OCI-LY1 (cell line): ENCODE results near the gene ADGRG3.

Experiments
- H2AFZ ChIP-seq: fragments of 200-600 bp; sonication (generic), shearing (Covaris generic); 2 replicates; pipeline ENCODE4 v1.6.0; 2014; ENCODE audit warnings: antibody characterized with exemption, mild to moderate bottlenecking, low read length
- H3F3A ChIP-seq: fragments of 200-600 bp; sonication (generic), shearing (Covaris generic); 2 replicates; pipeline ENCODE4 v1.6.0; 2014; ENCODE audit warnings: mild to moderate bottlenecking, antibody characterized with exemption, low read length, moderate library complexity; ENCODE audit not compliant: insufficient read depth
- H3K27ac ChIP-seq: fragments of 200-600 bp; sonication (generic); 2 replicates; pipeline ENCODE4 v1.5.1; 2014; ENCODE audit warnings: low read length, mixed run types, mild to moderate bottlenecking, low read depth; ENCODE audit not compliant: poor library complexity, severe bottlenecking
- H3K27me3 ChIP-seq: fragments of 200-600 bp; sonication (generic); 2 replicates; pipeline ENCODE4 v1.6.0; 2014; ENCODE audit warnings: antibody characterized with exemption, mild to moderate bottlenecking, low read length, moderate library complexity; ENCODE audit not compliant: insufficient read depth
- H3K36me3 ChIP-seq: fragments of 200-600 bp; sonication (generic); 2 replicates; pipeline ENCODE4 v1.6.1; 2014; ENCODE audit warnings: mild to moderate bottlenecking, antibody characterized with exemption, low read length, moderate library complexity, mixed read lengths; ENCODE audit not compliant: insufficient read depth
- H3K4me1 ChIP-seq: fragments of 200-600 bp; sonication (generic); 2 replicates; pipeline ENCODE4 v1.5.1; 2014; ENCODE audit warnings: mild to moderate bottlenecking, low read length, moderate library complexity; ENCODE audit not compliant: insufficient read depth, severe bottlenecking
- H3K4me2 ChIP-seq: fragments of 200-600 bp; sonication (generic), shearing (Covaris generic); 2 replicates; pipeline ENCODE4 v1.6.1; 2014; ENCODE audit warnings: low read length
- H3K4me3 ChIP-seq: fragments of 200-600 bp; sonication (generic); 2 replicates; pipeline ENCODE4 v1.5.1; 2014; ENCODE audit warnings: low read length, low read depth, mild to moderate bottlenecking, mixed read lengths; ENCODE audit not compliant: poor library complexity, severe bottlenecking
- H3K79me2 ChIP-seq: fragments of 200-600 bp; shearing (Covaris generic); 2 replicates; pipeline ENCODE4 v1.6.1; 2016; ENCODE audit warnings: mixed run types, low read length, mixed read lengths; ENCODE audit not compliant: insufficient read depth
- H3K9ac ChIP-seq: fragments of 200-600 bp; sonication (generic), shearing (Covaris generic); 2 replicates; pipeline ENCODE4 v1.6.1; 2014; ENCODE audit warnings: mild to moderate bottlenecking, low read length, mixed read lengths
- H3K9me2 ChIP-seq: fragments of 200-600 bp; sonication (generic), shearing (Covaris generic); 2 replicates; pipeline ENCODE4 v1.6.1; 2014; ENCODE audit warnings: low read depth, mild to moderate bottlenecking, low read length, mixed read lengths
- H3K9me3 ChIP-seq: fragments of 200-600 bp; shearing (Covaris generic); 2 replicates; pipeline ENCODE4 v1.6.1; 2014; ENCODE audit warnings: low read length, mixed read lengths
- H4K20me1 ChIP-seq: fragments of 200-600 bp; sonication (generic), shearing (Covaris generic); 2 replicates; pipeline ENCODE4 v1.6.0; 2016; ENCODE audit warnings: mild to moderate bottlenecking, low read length; ENCODE audit not compliant: insufficient read depth
- EZH2 ChIP-seq: fragments of 200-600 bp; sonication (generic), shearing (Covaris generic); IDR thresholded peaks from 2 replicates; pipeline ENCODE4 v1.8.0; 2017; ENCODE audit warnings: borderline replicate concordance, mixed run types, mild to moderate bottlenecking, antibody characterized with exemption, low read length, moderate library complexity, mixed read lengths
- TF ChIP-seq, protein P1 (sequence below): fragments of 200-600 bp; sonication (generic), shearing (Covaris generic); IDR thresholded peaks from 2 replicates; pipeline ENCODE4 v1.5.1; 2017; ENCODE audit warnings: mild to moderate bottlenecking, antibody characterized with exemption, low read length, moderate library complexity, mixed read lengths

Gene ADGRG3

DNA sequence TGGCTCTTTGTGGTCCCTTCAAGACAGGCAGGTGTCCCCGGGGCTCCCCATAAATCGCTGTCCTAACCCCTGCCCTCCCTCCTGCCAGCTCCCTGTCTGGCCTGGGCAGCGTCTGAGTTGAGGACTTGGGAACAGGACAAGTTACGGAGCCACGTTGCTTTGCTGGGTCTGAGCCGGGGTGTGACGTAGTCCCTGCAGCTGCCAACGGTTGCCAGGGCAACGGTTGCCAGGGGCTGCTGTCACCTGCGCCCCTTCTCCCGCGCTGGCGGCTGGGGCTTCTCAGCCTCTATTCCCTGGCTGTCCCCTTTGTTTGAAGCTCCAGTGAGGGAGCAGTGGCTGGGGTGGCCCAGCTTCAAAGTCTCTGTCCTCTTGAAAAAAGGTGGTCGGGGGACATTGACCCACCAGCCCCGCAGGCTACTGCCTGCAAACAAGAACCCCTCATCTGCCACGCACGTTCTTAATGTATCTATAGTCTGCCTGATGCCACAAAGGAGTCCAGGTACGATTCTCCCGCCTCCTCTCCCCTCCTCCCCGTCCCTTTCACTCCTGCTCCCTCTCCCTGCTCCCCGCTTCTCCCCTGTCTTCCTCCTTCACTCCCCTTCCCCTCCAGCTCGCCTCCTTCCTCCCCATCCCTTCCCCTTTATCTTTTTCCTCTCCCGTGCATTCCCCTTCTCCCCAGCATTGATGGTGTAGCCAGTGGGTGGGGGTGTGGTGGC lies 28.8 kb upstream of the ADGRG3 start:
- Histone ChIP-seq H3K9me2 (no peaks in the 10 kb centered on the region), H3F3A (no peaks in the 10 kb centered on the region), H3K27me3 (peaks cover 9% of the 10 kb centered on the region), H3K36me3 (no peaks in the 10 kb centered on the region), H3K4me2 (no peak overlapping the region), H3K9me3 (no peaks in the 10 kb centered on the region), H2AFZ (no peak overlapping the region), H3K9ac (no peak overlapping the region), H3K4me1 (no peaks in the 10 kb centered on the region), H3K4me3 (no peak overlapping the region), H4K20me1 (no peaks in the 10 kb centered on the region), H3K27ac (no peak overlapping the region), H3K79me2 (no peaks in the 10 kb centered on the region)
- TF ChIP-seq, protein P1, sequence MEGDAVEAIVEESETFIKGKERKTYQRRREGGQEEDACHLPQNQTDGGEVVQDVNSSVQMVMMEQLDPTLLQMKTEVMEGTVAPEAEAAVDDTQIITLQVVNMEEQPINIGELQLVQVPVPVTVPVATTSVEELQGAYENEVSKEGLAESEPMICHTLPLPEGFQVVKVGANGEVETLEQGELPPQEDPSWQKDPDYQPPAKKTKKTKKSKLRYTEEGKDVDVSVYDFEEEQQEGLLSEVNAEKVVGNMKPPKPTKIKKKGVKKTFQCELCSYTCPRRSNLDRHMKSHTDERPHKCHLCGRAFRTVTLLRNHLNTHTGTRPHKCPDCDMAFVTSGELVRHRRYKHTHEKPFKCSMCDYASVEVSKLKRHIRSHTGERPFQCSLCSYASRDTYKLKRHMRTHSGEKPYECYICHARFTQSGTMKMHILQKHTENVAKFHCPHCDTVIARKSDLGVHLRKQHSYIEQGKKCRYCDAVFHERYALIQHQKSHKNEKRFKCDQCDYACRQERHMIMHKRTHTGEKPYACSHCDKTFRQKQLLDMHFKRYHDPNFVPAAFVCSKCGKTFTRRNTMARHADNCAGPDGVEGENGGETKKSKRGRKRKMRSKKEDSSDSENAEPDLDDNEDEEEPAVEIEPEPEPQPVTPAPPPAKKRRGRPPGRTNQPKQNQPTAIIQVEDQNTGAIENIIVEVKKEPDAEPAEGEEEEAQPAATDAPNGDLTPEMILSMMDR = no peak
- no peak for TF ChIP-seq EZH2

DNA sequence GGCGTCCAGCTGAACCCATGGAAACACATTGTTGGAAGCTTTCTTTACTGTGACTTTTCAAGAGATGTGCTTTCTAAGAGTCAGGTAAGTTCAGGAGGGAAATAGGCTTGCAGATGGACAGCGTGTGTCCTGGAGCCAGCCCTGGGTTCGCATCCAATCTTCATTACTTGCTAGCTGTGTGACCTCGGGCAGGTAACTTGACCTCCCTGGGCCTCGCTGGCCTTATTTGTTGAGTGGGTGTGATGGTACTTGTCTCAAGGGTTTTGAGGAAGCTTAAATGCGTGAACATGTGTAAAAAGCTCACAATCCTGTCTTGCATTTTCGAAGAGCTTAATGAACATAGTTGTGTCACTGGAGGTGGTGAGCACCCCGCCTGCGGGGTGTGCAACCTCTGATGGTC lies 27.9 kb upstream of the ADGRG3 start:
- Histone ChIP-seq H2AFZ (no peak overlapping the region), H3K9ac (no peak overlapping the region), H3K36me3 (no peaks in the 10 kb centered on the region), H3K4me2 (no peak overlapping the region), H3K27me3 (peaks cover 9% of the 10 kb centered on the region), H3K9me3 (no peaks in the 10 kb centered on the region), H3K4me1 (no peaks in the 10 kb centered on the region), H3F3A (no peaks in the 10 kb centered on the region), H4K20me1 (no peaks in the 10 kb centered on the region), H3K9me2 (no peaks in the 10 kb centered on the region), H3K4me3 (no peak overlapping the region), H3K79me2 (no peaks in the 10 kb centered on the region), H3K27ac (no peak overlapping the region)
- TF ChIP-seq, protein P1 = no peak
- TF ChIP-seq EZH2 = no peak

DNA sequence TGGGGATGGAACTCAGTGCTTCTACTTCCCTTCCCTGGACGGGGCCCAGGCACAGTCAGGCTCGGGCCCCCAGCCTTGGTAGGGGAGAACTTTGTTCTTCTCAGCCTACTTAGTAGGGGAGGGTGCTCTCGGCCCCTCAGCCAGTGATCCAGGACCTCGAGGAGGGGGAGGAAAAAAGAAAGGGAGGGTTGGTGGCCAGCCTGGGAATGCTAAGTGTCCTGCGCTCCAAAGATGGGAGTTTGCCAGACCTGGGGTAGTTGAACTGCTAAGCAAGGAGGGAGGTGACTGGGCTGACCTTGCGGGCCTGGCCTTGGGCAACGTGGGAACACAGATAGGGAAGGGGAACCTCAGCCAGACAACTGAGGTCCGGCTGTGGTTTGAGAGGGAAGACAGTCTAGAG lies 27.5 kb upstream of the ADGRG3 start:
- Histone ChIP-seq H3K4me2 (no peak overlapping the region), H3K9ac (no peak overlapping the region)

More for the DNA sequence above, 27.5 kb upstream of the ADGRG3 start:
- no peaks in the 10 kb centered on the region for H3K4me1 ChIP-seq
- no peak overlapping the region for H2AFZ ChIP-seq
- H3K79me2 ChIP-seq = no peaks in the 10 kb centered on the region
- H3F3A ChIP-seq = no peaks in the 10 kb centered on the region
- no peaks in the 10 kb centered on the region for H4K20me1 ChIP-seq
- peaks cover 9% of the 10 kb centered on the region for H3K27me3 ChIP-seq
- H3K36me3 ChIP-seq = no peaks in the 10 kb centered on the region
- no peaks in the 10 kb centered on the region for H3K9me2 ChIP-seq
- no peak overlapping the region for H3K27ac ChIP-seq
- H3K9me3 ChIP-seq = no peaks in the 10 kb centered on the region
- no peak for TF ChIP-seq EZH2
- TF ChIP-seq, protein P1 = no peak
- no peak overlapping the region for H3K4me3 ChIP-seq
